IMR-90 (cell line): ENCODE measurements around the gene PRMT7. TPM values are rescaled to one million over a fixed set of nuclear protein-coding genes. Genes with fewer than 3 reads are reported as not detected.

Experiments used
- ATAC-seq: fragments of 200-7000 bp; cut with Tn5 transposase; 2 replicates; pipeline ENCODE4 v1.9.1; 2020; ENCODE audit warnings: low read depth, mild to moderate bottlenecking, moderate library complexity
- BruUV-seq: library from RNA; stranded (reverse); fragments of 400-500 nt; replicated peaks from 2 replicates; lab custom pipeline; 2021; lab: Mats Ljungman, UMichigan
- CTCF ChIA-PET: fragments of 300-600 bp; formaldehyde crosslinking; extraction: SDS; loops from one replicate; lab custom pipeline; 2021; ENCODE audit warnings: antibody characterized with exemption; lab: Yijun Ruan, JAX
- POLR2A ChIA-PET: fragments of 300-600 bp; sonication (Branson Sonifier 250); formaldehyde crosslinking; loops from one replicate; lab custom pipeline; 2022; ENCODE audit warnings: antibody characterized with exemption; ENCODE audit not compliant: unreplicated experiment; lab: Charles Lee
- DNase-seq: peaks from one replicate; pipeline ENCODE4 v3.0.0; 2013
- H2AFZ ChIP-seq: replicated peaks from 2 replicates; pipeline ENCODE3; 2013; ENCODE audit warnings: low read length, mild to moderate bottlenecking; ENCODE audit not compliant: poor library complexity
- H2AK5ac ChIP-seq: 2 replicates; pipeline ENCODE4 v1.6.1; 2013; ENCODE audit warnings: low read depth, low read length, inconsistent platforms
- H2AK9ac ChIP-seq: replicated peaks from 2 replicates; pipeline ENCODE3; 2013; ENCODE audit warnings: mild to moderate bottlenecking, low read depth, low read length, moderate library complexity; ENCODE audit not compliant: poor library complexity
- H2BK120ac ChIP-seq: 2 replicates; pipeline ENCODE4 v1.6.1; 2013; ENCODE audit warnings: low read depth, low read length, inconsistent platforms
- H2BK15ac ChIP-seq: 3 replicates; pipeline ENCODE4 v1.6.1; 2013; ENCODE audit warnings: low read depth, low read length, inconsistent platforms
- H2BK20ac ChIP-seq: 2 replicates; pipeline ENCODE4 v1.6.1; 2013; ENCODE audit warnings: low read depth, mild to moderate bottlenecking, inconsistent platforms, low read length, moderate library complexity
- H2BK5ac ChIP-seq: 2 replicates; pipeline ENCODE4 v1.6.1; 2013; ENCODE audit warnings: mild to moderate bottlenecking, low read depth, low read length, inconsistent platforms; ENCODE audit not compliant: poor library complexity, severe bottlenecking
- H3K14ac ChIP-seq: replicated peaks from 2 replicates; pipeline ENCODE4 v1.6.1; 2013; ENCODE audit warnings: low read depth, low read length, inconsistent platforms
- H3K18ac ChIP-seq: 2 replicates; pipeline ENCODE4 v1.6.1; 2013; ENCODE audit warnings: low read depth, low read length, control low read depth
- H3K23ac ChIP-seq: 2 replicates; pipeline ENCODE4 v1.6.1; 2013; ENCODE audit warnings: low read depth, low read length, inconsistent platforms
- H3K27ac ChIP-seq: 2 replicates; pipeline ENCODE4 v1.5.1; 2013; ENCODE audit warnings: mild to moderate bottlenecking, control low read depth, low read length; ENCODE audit not compliant: insufficient read depth
- H3K27me3 ChIP-seq: 2 replicates; pipeline ENCODE4 v1.6.1; 2013; ENCODE audit warnings: low read length; ENCODE audit not compliant: control insufficient read depth, insufficient read depth
- H3K36me3 ChIP-seq: 2 replicates; pipeline ENCODE4 v1.6.1; 2013; ENCODE audit warnings: low read length, mixed read lengths; ENCODE audit not compliant: control insufficient read depth, insufficient read depth
- H3K4ac ChIP-seq: 2 replicates; pipeline ENCODE4 v1.6.1; 2013; ENCODE audit warnings: low read depth, low read length, inconsistent platforms
- H3K4me1 ChIP-seq: 2 replicates; pipeline ENCODE4 v1.6.1; 2013; ENCODE audit warnings: low read length, mixed read lengths; ENCODE audit not compliant: control insufficient read depth, insufficient read depth
- H3K4me2 ChIP-seq: 2 replicates; pipeline ENCODE4 v1.6.1; 2013; ENCODE audit warnings: low read depth, mild to moderate bottlenecking, control low read depth, low read length, moderate library complexity
- H3K4me3 ChIP-seq: 2 replicates; pipeline ENCODE4 v1.5.1; 2013; ENCODE audit warnings: low read depth, mild to moderate bottlenecking, control low read depth, low read length, moderate library complexity; ENCODE audit not compliant: insufficient read depth
- H3K56ac ChIP-seq: 2 replicates; pipeline ENCODE4 v1.6.1; 2013; ENCODE audit warnings: low read length, inconsistent platforms; ENCODE audit not compliant: insufficient read depth; ENCODE audit errors: extremely low read depth
- H3K79me1 ChIP-seq, 2 experiments: 2 replicates each; pipeline ENCODE4 v1.6.1; 2013; ENCODE audit warnings: low read length in 2 of 2, inconsistent platforms in 1 of 2, low read depth in 1 of 2
- H3K9ac ChIP-seq: 2 replicates; pipeline ENCODE4 v1.6.1; 2013; ENCODE audit warnings: low read depth, low read length, control low read depth
- H3K9me1 ChIP-seq: 2 replicates; pipeline ENCODE4 v1.6.1; 2013; ENCODE audit warnings: low read length, inconsistent platforms; ENCODE audit not compliant: insufficient read depth
- H3K9me3 ChIP-seq: 2 replicates; pipeline ENCODE4 v1.6.1; 2013; ENCODE audit warnings: low read length; ENCODE audit not compliant: control insufficient read depth, insufficient read depth
- H4K20me1 ChIP-seq: 2 replicates; pipeline ENCODE4 v1.6.1; 2013; ENCODE audit warnings: low read length, inconsistent platforms; ENCODE audit not compliant: insufficient read depth
- H4K5ac ChIP-seq: 2 replicates; pipeline ENCODE4 v1.6.1; 2013; ENCODE audit warnings: mild to moderate bottlenecking, low read depth, low read length, control low read depth
- H4K8ac ChIP-seq, 2 experiments: 2 replicates each; pipeline ENCODE4 v1.6.1; 2013; ENCODE audit warnings: low read depth in 2 of 2, low read length in 2 of 2, control low read depth in 1 of 2, inconsistent platforms in 1 of 2
- H4K91ac ChIP-seq: 2 replicates; pipeline ENCODE4 v1.6.1; 2013; ENCODE audit warnings: low read depth, low read length, inconsistent platforms; ENCODE audit not compliant: insufficient read depth
- BHLHE40 ChIP-seq: fragments of 150-350 bp; IDR thresholded peaks from 2 replicates; pipeline ENCODE4 v1.6.1; 2016; ENCODE audit warnings: mild to moderate bottlenecking, low read depth, low read length
- CEBPB ChIP-seq: IDR thresholded peaks from 2 replicates; pipeline ENCODE4 v1.6.1; 2012; ENCODE audit warnings: low read depth, low read length, improper control_type of control experiment
- CHD1 ChIP-seq: IDR thresholded peaks from 2 replicates; pipeline ENCODE4 v1.6.1; 2012; ENCODE audit warnings: low read depth, low read length, improper control_type of control experiment
- CTCF ChIP-seq: conservative IDR thresholded peaks from 2 replicates; pipeline ENCODE4 v1.5.1; 2012; ENCODE audit warnings: mild to moderate bottlenecking, low read depth, low read length, improper control_type of control experiment
- ELK1 ChIP-seq: fragments of 150-350 bp; IDR thresholded peaks from 2 replicates; pipeline ENCODE4 v1.6.1; 2016; ENCODE audit warnings: low read depth, mild to moderate bottlenecking, low read length, moderate library complexity, borderline replicate concordance
- FOS ChIP-seq: fragments of 150-350 bp; IDR thresholded peaks from 2 replicates; pipeline ENCODE4 v1.6.1; 2016; ENCODE audit warnings: low read depth, low read length
- MAFK ChIP-seq: IDR thresholded peaks from 2 replicates; pipeline ENCODE4 v1.6.1; 2012; ENCODE audit warnings: low read depth, low read length, improper control_type of control experiment
- MAZ ChIP-seq: IDR thresholded peaks from 2 replicates; pipeline ENCODE4 v1.6.1; 2012; ENCODE audit warnings: low read depth, mild to moderate bottlenecking, low read length, improper control_type of control experiment, moderate library complexity, borderline replicate concordance
- MXI1 ChIP-seq: IDR thresholded peaks from 2 replicates; pipeline ENCODE4 v1.6.1; 2012; ENCODE audit warnings: low read depth, mild to moderate bottlenecking, low read length, moderate library complexity, borderline replicate concordance
- NFE2L2 ChIP-seq: fragments of 150-350 bp; IDR thresholded peaks from 2 replicates; pipeline ENCODE4 v1.6.1; 2016; ENCODE audit warnings: low read depth, mild to moderate bottlenecking, low read length
- POLR2A ChIP-seq: IDR thresholded peaks from 2 replicates; pipeline ENCODE4 v1.6.1; 2012; ENCODE audit warnings: mild to moderate bottlenecking, low read depth, low read length
- RAD21 ChIP-seq: IDR thresholded peaks from 2 replicates; pipeline ENCODE4 v1.6.1; 2012; ENCODE audit warnings: low read length, improper control_type of control experiment
- RCOR1 ChIP-seq: IDR thresholded peaks from 2 replicates; pipeline ENCODE4 v1.6.1; 2012; ENCODE audit warnings: mild to moderate bottlenecking, low read length, improper control_type of control experiment; ENCODE audit not compliant: insufficient replicate concordance
- RFX5 ChIP-seq: IDR thresholded peaks from 2 replicates; pipeline ENCODE4 v1.8.0; 2012; ENCODE audit warnings: low read depth, mild to moderate bottlenecking, low read length, moderate library complexity
- SMC3 ChIP-seq: fragments of 150-350 bp; IDR thresholded peaks from 2 replicates; pipeline ENCODE4 v1.6.1; 2016; ENCODE audit warnings: low read depth, mild to moderate bottlenecking, antibody characterized with exemption, low read length, moderate library complexity
- USF2 ChIP-seq: fragments of 150-350 bp; IDR thresholded peaks from 2 replicates; pipeline ENCODE4 v1.6.1; 2017; ENCODE audit warnings: mild to moderate bottlenecking, antibody characterized with exemption, low read length, low read depth
- WGBS, 2 experiments: methylation state at CpG; one replicate each; pipeline versions ENCODE4 v1.1.5 to v1.1.7; 2013; ENCODE audit warnings: missing lambda C conversion rate in 2 of 2; ENCODE audit not compliant: insufficient read length in 1 of 2; ENCODE audit errors: extremely low coverage in 2 of 2; 5-methylcytosine and 5-hydroxymethylcytosine counted together
- dilution Hi-C: fragments of 300-500 bp; cut with HindIII; formaldehyde crosslinking; loops from one replicate; pipeline ENCODE4 v1.14.3; 2018; ENCODE audit warnings: low sequenced_read_pairs; ENCODE audit not compliant: unreplicated experiment
- in situ Hi-C: fragments of 300-500 bp; cut with MboI; formaldehyde crosslinking; loops from 3 replicates; pipeline ENCODE4 v1.14.3; 2019; ENCODE audit warnings: low sequenced_read_pairs, inconsistent platforms, mixed read lengths
- intact Hi-C: fragments of 100-400 bp; cut with micrococcal nuclease; formaldehyde crosslinking; loops from 2 replicates; pipeline ENCODE4 v1.10.0; 2022
- polyA plus RNA-seq, 3 experiments: library from polyadenylated mRNA; depleted of rRNA; stranded (reverse); fragments of >200 nt; gene quantifications; 2 replicates each; pipeline ENCODE4 v1.2.3, GENCODE V29; 2012; ENCODE audit warnings: low replicate concordance in 1 of 3
- total RNA-seq: library from RNA; depleted of rRNA; stranded (reverse); fragments of >200 nt; gene quantifications from 2 replicates; pipeline ENCODE4 v1.2.3, GENCODE V29; 2012

Gene PRMT7
- total and polyA plus RNA-seq, 2 of the 4 experiments (the other 2 are of a cell fraction): 63.1 to 68.6 TPM

GRCh38 chr16:68383858-68384257 is 73.0 kb downstream of the PRMT7 start:
- H2AFZ ChIP-seq: no peak overlapping the region
- no peaks in the 10 kb centered on the region for H3K9me3 ChIP-seq
- H3K14ac ChIP-seq: no peak overlapping the region
- H4K20me1 ChIP-seq: no peaks in the 10 kb centered on the region
- H2BK120ac ChIP-seq: no peak overlapping the region
- ATAC-seq (no peak), DNase-seq (no peak)
- no peaks in the 10 kb centered on the region for H3K79me1 ChIP-seq
- dilution Hi-C loops (no loop called here), intact Hi-C loops (no loop called here), in situ Hi-C loops (no loop called here)
- H3K4me3 ChIP-seq: no peak overlapping the region
- H2AK5ac ChIP-seq: no peak overlapping the region
- no peaks in the 10 kb centered on the region for H3K36me3 ChIP-seq
- no peak overlapping the region for H2AK9ac ChIP-seq
- H3K4me2 ChIP-seq: no peak overlapping the region
- H3K9ac ChIP-seq: no peak overlapping the region
- H3K27me3 ChIP-seq: peaks cover 42% of the 10 kb centered on the region
- no peaks in the 10 kb centered on the region for H3K4me1 ChIP-seq
- no peak overlapping the region for H4K5ac ChIP-seq
- POLR2A ChIA-PET: no interaction called here
- CTCF ChIA-PET: interaction anchor here (0.6 kb wide), 1 partner anchor 104 kb away, joined by 3 read pairs; no protein-coding TSS in a partner anchor
- H2BK5ac ChIP-seq: no peak overlapping the region
- no peak overlapping the region for H4K8ac ChIP-seq
- no peak overlapping the region for H3K27ac ChIP-seq
- H3K56ac ChIP-seq: no peak overlapping the region
- TF ChIP-seq SMC3: no peak
- TF ChIP-seq RFX5: no peak
- no peak for TF ChIP-seq MAZ
- no peak for TF ChIP-seq POLR2A
- TF ChIP-seq RCOR1: no peak
- no peak for TF ChIP-seq USF2
- TF ChIP-seq MAFK: no peak
- no peak for TF ChIP-seq FOS
- no peak for TF ChIP-seq CTCF
- no peak for TF ChIP-seq BHLHE40
- TF ChIP-seq RAD21: no peak
- no peak for TF ChIP-seq CHD1
- TF ChIP-seq CEBPB: no peak
- TF ChIP-seq ELK1: no peak
- no peak for TF ChIP-seq NFE2L2
- TF ChIP-seq MXI1: no peak
- H3K4ac ChIP-seq: no peak overlapping the region
- WGBS, 2 experiments: 50% methylated on average over 4 of the region's 4 CpGs; no CpG with 5 or more reads in 1 of the 2 experiments
- no TSS peak for BruUV-seq
- H3K9me1 ChIP-seq: no peaks in the 10 kb centered on the region
- H2BK15ac ChIP-seq: no peak overlapping the region
- no peak overlapping the region for H4K91ac ChIP-seq
- no peak overlapping the region for H3K23ac ChIP-seq
- H2BK20ac ChIP-seq: no peak overlapping the region
- H3K18ac ChIP-seq: no peak overlapping the region
